Tibial nerve (tissue), 4 donors: ENCODE data around the gene LBHD2. TPM values are rescaled to one million over a fixed set of nuclear protein-coding genes. Genes with fewer than 3 reads are reported as not detected.
A peak's percentile ranks its signal among the peaks of the same experiment; 100 is the strongest.

ENCODE experiments used
- DNase-seq, 2 donors: peaks; one replicate each; pipeline ENCODE4 v3.0.0-alpha.2; 2019; ENCODE audit warnings: low spot score in 2 of 2
- H3K27ac ChIP-seq, 4 donors: fragments of 200-600 bp; sonication (generic) in 3 of 4; one replicate each; pipeline ENCODE4 v1.5.1; 2017 to 2019; ENCODE audit warnings: mild to moderate bottlenecking in 1 of 4
- H3K27me3 ChIP-seq, 2 donors: fragments of 200-600 bp; sonication (generic) in 1 of 2; one replicate each; pipeline versions ENCODE4 v1.5.1 to v1.6.0; 2017 to 2019
- H3K36me3 ChIP-seq, 3 donors: fragments of 200-600 bp; sonication (generic); one replicate each; pipeline ENCODE4 v1.5.1; 2018 to 2019
- H3K4me1 ChIP-seq, 4 donors: fragments of 200-600 bp; sonication (generic) in 3 of 4; one replicate each; pipeline ENCODE4 v1.5.1; 2017 to 2019
- H3K4me3 ChIP-seq, 4 donors: fragments of 200-600 bp; sonication (generic) in 3 of 4; one replicate each; pipeline ENCODE4 v1.5.1; 2017 to 2019; ENCODE audit warnings: mild to moderate bottlenecking in 1 of 4, moderate library complexity in 1 of 4
- H3K9me3 ChIP-seq, 4 donors: fragments of 200-600 bp; sonication (generic) in 3 of 4; one replicate each; pipeline ENCODE4 v1.5.1; 2017 to 2019
- CTCF ChIP-seq, 5 experiments: fragments of 200-600 bp in 3 of 5; fragments of 450-650 bp in 2 of 5; sonication (generic) in 3 of 5; IDR thresholded peaks; one replicate each; pipeline ENCODE4 v1.5.1; 2016 to 2019; ENCODE audit warnings: antibody characterized with exemption in 5 of 5, mild to moderate bottlenecking in 3 of 5, moderate library complexity in 2 of 5
- EP300 ChIP-seq, 2 donors: sonication (generic); formaldehyde crosslinking; IDR thresholded peaks; one replicate each; pipeline ENCODE4 v1.6.1; 2017; ENCODE audit warnings: antibody characterized with exemption in 2 of 2, mild to moderate bottlenecking in 1 of 2
- POLR2A ChIP-seq, 2 donors: fragments of 450-650 bp; IDR thresholded peaks; one replicate each; pipeline ENCODE4 v1.6.1; 2017; ENCODE audit warnings: antibody characterized with exemption in 2 of 2, mild to moderate bottlenecking in 2 of 2, moderate library complexity in 2 of 2
- WGBS, 2 donors: methylation state at CpG; one replicate each; pipeline ENCODE4 v1.1.5; 2018; 5-methylcytosine and 5-hydroxymethylcytosine counted together
- total RNA-seq, 4 donors: library from RNA; depleted of rRNA; stranded (reverse); fragments of >200 nt; gene quantifications; one replicate each; pipeline ENCODE4 v1.1.0, GENCODE V29; 2016

The LBHD2 gene
- total RNA-seq, 4 donors from 2014 or later: not detected

GRCh38 chr14:103072595-103073366, 11.2 kb upstream of the LBHD2 start:
- TF ChIP-seq CTCF (IDR thresholded peaks at IDR 0.05): no peak
- no peak for TF ChIP-seq POLR2A (IDR thresholded peaks at IDR 0.05)
- no peak for TF ChIP-seq EP300 (IDR thresholded peaks at IDR 0.05)
- DNase-seq: no peak
- Histone ChIP-seq H3K27ac (no peak overlapping the region), H3K4me1 (peaks cover 0 to 57% (median 23%) of the 10 kb centered on the region in 4 donors), H3K36me3 (no peaks in the 10 kb centered on the region), H3K27me3 (no peaks in the 10 kb centered on the region), H3K9me3 (no peaks in the 10 kb centered on the region), H3K4me3 (no peak overlapping the region)
- 76 to 79% methylated on average over 19 to 21 of the region's 21 CpGs for WGBS, 2 donors

GRCh38 chr14:103073367-103073875, 10.6 kb upstream of the LBHD2 start:
- Histone ChIP-seq H3K27me3 (no peaks in the 10 kb centered on the region), H3K4me3 (no peak overlapping the region), H3K4me1 (peaks cover 0 to 57% (median 19%) of the 10 kb centered on the region in 4 donors), H3K27ac (peak overlapping the region in 1 of 4 donors; percentile 1), H3K36me3 (no peaks in the 10 kb centered on the region), H3K9me3 (no peaks in the 10 kb centered on the region)
- TF ChIP-seq CTCF (IDR thresholded peaks at IDR 0.05) (no peak), EP300 (IDR thresholded peaks at IDR 0.05) (no peak), POLR2A (IDR thresholded peaks at IDR 0.05) (no peak)
- DNase-seq: no peak
- WGBS, 2 donors: 76 to 83% methylated on average over 14 of the region's 14 CpGs

GRCh38 chr14:103073876-103074728, 9.9 kb upstream of the LBHD2 start:
- no peak for TF ChIP-seq EP300 (IDR thresholded peaks at IDR 0.05)
- TF ChIP-seq CTCF (IDR thresholded peaks at IDR 0.05): no peak
- H3K4me1 ChIP-seq: peaks cover 0 to 55% (median 18%) of the 10 kb centered on the region in 4 donors
- no peaks in the 10 kb centered on the region for H3K36me3 ChIP-seq
- H3K27ac ChIP-seq: peak overlapping the region in 3 of 4 donors; percentile 60 to 85 (median 82)
- no peaks in the 10 kb centered on the region for H3K9me3 ChIP-seq
- H3K4me3 ChIP-seq: no peak overlapping the region
- no peak for DNase-seq
- H3K27me3 ChIP-seq: no peaks in the 10 kb centered on the region
- WGBS, 2 donors: 64 to 79% methylated on average over 16 to 20 of the region's 21 CpGs

- peak overlapping the region; percentile 2 to 85 (median 71) for H3K27ac ChIP-seq
- no peaks in the 10 kb centered on the region for H3K9me3 ChIP-seq
- no peaks in the 10 kb centered on the region for H3K27me3 ChIP-seq
- peaks cover 0 to 55% (median 18%) of the 10 kb centered on the region in 4 donors for H3K4me1 ChIP-seq
- no peak for TF ChIP-seq POLR2A (IDR thresholded peaks at IDR 0.05)
- no peak for TF ChIP-seq CTCF (IDR thresholded peaks at IDR 0.05)
- no peak for TF ChIP-seq EP300 (IDR thresholded peaks at IDR 0.05)
- DNase-seq: peak in 1 of 2 donors; percentile 34
- no peaks in the 10 kb centered on the region for H3K36me3 ChIP-seq
- 7 to 9% methylated on average over 20 of the region's 21 CpGs for WGBS, 2 donors
- peak overlapping the region; percentile 31 to 57 (median 52) for H3K4me3 ChIP-seq
These were observed 9.2 kb upstream of the LBHD2 start for GRCh38 chr14:103074729-103075367.
